ENCODE measurements around the gene INSYN2B.

GRCh38 chr5:169904508-169904907 is 75.8 kb downstream of the INSYN2B start:
- TF ChIP-seq CTCF (IDR thresholded peaks at IDR 0.05; ENCODE audit: borderline replicate concordance, extremely low read depth, low read length, poor library complexity, severe bottlenecking) (no peak), EZH2 (IDR thresholded peaks at IDR 0.05; ENCODE audit: borderline replicate concordance, low read depth, low read length, severe bottlenecking) (no peak)

Data from DND-41 (cell line).